NCI-H1417 treated with DMSO at 0.1 percent for 48 hours (cell line): Measurements from ENCODE around the gene POTED.
"Not testable (repeated sequence)": the region's sequence is repeated elsewhere in the genome, so short reads cannot be mapped to it uniquely, and the experiment has no call there.

Source experiments
- DNase-seq: peaks from one replicate; lab custom pipeline; 2025; lab: John Stamatoyannopoulos, UW

POTED gene

DNA sequence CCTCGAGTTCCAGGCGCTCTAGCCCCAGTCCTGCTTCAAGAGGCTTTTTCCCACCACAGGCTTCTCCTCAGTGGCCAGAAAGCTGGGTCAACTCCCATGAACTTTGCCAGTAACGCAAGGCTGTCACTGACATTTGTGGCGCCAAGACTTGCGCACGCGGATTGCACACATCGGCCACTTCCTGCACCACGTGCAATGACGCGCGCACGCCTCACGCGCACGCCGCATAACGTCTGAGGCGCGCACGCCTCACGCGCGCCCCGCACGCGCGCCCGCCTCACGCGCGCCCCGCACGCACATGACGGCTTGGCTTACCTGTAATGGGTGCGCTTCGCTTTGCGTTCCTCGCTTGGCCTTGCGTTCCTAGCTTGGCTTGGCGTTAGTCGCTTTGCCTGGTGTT lies at the start of gene POTED:
TSS of gene POTED (plus strand) at position 301 of the 400 bp plus-strand sequence. CDS start 452 bp downstream, outside the sequence.
- DNase-seq = not testable (repeated sequence)

DNA sequence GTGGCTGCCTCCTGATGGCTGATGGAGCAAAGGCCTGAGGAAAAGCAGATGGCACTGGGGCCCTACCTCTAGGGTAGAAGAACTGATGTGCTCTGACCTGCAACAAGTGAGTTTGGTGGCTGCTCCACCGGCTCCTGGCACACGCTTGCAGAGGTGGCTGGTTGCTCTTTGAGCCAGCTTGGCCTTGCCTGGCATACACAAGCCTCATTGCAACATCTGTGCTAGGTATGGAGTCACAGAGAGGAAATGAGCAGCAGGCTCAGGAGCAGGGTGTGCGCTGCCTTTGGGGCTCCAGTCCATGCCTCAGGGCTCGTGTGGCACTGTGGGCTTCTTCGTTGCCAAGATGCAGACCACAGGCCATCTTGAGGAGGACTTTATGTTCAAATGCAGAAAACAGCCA lies 40.5 kb downstream of the POTED start:
- not testable (repeated sequence) for DNase-seq

DNA sequence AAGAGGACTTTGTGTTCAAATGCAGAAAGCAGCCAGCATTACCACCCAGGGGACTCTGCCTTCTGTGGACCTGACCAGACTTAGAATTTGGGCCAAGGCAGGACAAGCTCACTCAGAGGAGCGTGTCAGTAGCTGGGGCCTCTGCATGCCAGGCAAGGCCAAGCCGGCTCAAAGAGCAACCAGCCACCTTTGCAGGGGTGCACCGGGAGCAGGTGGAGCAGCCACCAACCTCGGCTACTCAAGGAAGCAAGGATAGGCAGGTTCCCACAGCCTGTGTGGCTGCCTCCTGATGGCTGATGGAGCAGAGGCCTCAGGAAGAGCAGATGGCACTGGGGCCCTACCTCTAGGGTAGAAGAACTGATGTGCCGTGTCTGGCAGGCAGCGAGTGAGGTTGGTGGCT lies 42.2 kb downstream of the POTED start:
- not testable (repeated sequence) for DNase-seq
